Measurements from ENCODE around the gene SLC22A3.

DNA sequence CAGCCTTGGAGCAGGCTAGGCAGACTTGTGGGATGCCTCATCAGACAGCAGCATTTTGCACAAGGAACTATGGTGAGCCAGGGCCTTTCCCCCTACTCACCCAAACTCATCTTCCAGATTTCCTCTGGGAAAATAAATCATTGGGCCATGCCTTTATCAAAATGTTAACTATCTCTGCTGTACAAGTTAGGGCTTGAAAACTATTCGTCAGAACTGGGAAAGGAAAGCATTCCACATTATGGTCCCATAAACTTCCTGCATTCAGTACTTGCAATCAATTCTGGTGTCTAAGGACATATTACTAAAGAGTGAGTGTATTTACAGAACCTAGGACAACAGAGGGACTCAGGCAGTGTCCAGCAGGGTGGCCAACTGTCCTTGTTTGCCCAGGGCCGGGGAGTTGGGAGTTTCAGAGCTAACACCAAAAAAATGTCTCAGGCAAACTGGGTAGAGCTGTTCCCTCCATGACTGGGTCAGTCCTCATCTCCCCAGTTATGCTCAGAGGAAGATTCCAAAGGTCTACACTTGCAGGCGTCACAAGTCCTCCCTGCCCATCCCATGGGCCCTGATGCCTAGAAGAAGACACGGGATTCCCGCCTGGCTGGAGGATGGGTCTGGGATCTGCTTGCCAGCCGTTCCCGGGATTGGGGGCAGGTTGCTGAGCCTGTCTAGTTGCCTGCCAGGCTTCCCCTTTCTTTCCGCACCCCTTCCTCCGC, 72.2 kb downstream of the SLC22A3 start:
- TF ChIP-seq, protein P1, sequence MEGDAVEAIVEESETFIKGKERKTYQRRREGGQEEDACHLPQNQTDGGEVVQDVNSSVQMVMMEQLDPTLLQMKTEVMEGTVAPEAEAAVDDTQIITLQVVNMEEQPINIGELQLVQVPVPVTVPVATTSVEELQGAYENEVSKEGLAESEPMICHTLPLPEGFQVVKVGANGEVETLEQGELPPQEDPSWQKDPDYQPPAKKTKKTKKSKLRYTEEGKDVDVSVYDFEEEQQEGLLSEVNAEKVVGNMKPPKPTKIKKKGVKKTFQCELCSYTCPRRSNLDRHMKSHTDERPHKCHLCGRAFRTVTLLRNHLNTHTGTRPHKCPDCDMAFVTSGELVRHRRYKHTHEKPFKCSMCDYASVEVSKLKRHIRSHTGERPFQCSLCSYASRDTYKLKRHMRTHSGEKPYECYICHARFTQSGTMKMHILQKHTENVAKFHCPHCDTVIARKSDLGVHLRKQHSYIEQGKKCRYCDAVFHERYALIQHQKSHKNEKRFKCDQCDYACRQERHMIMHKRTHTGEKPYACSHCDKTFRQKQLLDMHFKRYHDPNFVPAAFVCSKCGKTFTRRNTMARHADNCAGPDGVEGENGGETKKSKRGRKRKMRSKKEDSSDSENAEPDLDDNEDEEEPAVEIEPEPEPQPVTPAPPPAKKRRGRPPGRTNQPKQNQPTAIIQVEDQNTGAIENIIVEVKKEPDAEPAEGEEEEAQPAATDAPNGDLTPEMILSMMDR (conservative IDR thresholded peaks at IDR 0.05 in 1 of 2, IDR thresholded peaks at IDR 0.05 in 1 of 2; ENCODE audit: extremely low read depth in 1 of 2, insufficient read depth in 1 of 2, low read depth in 1 of 2, low read length in 2 of 2), result no peak
- no peak for TF ChIP-seq EZH2 (IDR thresholded peaks at IDR 0.05; ENCODE audit: borderline replicate concordance, low read length)

All from mammary epithelial cell (primary cell).